GM15510 (cell line): ENCODE results near the gene HIPK4.

Source experiments
- POLR2A ChIP-seq: IDR thresholded peaks from 3 replicates; pipeline ENCODE4 v1.6.1; 2011; ENCODE audit warnings: borderline replicate concordance; ENCODE audit not compliant: insufficient read length; ENCODE audit errors: extremely low read depth

Gene HIPK4

GRCh38 chr19:40419066-40419612 is 29.2 kb upstream of the HIPK4 start:
- no peak for TF ChIP-seq POLR2A

GRCh38 chr19:40418040-40418439 is 28.1 kb upstream of the HIPK4 start:
- TF ChIP-seq POLR2A, result no peak

GRCh38 chr19:40417643-40417981 is 27.6 kb upstream of the HIPK4 start:
- no peak for TF ChIP-seq POLR2A

DNA sequence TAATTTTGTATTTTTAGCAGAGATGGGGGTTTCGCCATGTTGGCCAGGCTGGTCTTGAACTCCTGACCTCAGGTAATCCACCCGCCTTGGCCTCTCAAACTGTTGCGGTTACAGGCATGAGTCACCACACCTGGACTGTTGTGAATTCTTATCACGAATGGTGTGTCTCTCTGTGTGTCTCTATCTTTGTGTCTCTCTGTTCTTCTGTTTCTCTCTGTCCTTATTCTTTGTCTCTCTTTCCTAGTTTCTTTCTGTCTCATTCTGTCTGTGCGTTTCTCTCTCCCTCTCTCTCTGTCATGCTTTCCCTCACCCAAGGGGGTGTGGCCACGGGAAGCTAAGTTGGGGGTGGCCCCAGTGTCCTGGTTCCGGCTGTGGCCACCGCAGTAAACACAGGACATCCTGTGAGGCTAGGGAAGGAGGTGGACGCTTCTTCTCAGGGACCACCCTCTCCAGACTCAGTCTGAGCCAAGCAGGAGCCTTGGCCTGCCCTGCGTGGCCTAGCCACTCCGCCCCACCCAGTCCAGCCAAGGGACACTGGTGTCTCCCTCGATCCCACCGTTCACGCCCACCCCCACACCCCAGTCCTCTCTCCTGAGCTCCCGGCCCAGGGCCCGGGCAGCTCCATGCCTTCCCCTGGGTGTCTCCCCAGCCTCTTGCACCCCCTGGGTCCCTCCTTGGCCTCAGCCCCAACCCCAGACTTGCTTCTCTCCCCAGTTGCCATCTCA is 27.1 kb upstream of the HIPK4 start:
- peak; percentile 17 for TF ChIP-seq POLR2A

GRCh38 chr19:40415768-40416167 is 25.8 kb upstream of the HIPK4 start:
- no peak for TF ChIP-seq POLR2A

DNA sequence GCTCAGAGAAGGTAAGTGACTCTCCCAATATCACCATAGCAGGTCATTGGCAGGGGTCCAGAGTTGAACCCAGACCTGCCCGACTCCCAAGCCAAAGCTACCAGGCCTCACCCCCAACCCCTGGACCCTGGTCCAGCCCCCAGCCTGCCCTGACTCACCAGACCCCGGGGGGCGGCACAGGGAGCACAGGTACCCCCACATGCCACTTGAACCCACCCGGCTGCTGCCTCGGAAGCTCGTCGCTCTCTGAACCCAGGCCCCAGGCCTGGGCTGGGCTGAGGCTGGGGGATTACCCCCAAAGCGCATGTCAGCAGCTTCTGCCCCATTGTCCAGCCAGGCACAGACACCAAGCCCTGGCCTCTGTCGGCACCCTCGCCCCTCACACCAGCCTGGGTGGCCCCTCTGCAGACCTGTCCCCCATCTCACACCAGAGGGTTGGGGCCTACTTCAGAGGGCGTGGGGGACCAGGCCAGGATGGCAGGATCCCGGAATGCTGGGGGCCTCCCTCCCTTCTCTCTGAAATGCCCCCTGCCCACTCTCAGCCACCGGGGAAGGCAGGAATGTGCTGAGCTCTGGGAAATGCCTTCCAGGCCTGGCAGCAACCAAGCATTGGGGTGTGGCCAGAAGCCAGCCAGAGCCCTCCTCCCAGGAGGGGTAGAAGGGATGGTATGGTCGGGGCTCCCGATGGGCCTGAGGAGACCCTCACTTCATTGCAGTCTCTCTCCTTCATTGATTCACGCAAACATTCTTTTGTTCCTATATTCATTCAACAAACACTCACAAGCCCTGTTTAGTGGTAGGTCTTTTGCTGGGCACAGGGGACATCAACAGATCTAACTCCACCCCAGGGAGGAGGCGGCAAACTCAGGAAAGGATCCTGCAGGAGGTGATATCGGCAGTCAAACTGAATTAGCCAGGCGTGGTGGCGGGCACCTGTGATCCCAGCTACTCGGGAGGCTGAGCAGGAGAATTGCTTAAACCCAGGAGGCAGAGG is 24.9 kb upstream of the HIPK4 start:
- TF ChIP-seq POLR2A, result no peak

- TF ChIP-seq POLR2A, result no peak
These were observed 23.4 kb upstream of the HIPK4 start, which contains the start of gene PRX for GRCh38 chr19:40413291-40413845. Gene PRX (minus strand): TSS chr19:40413378. CDS start chr19:40407932, 5,446 bp downstream.

DNA sequence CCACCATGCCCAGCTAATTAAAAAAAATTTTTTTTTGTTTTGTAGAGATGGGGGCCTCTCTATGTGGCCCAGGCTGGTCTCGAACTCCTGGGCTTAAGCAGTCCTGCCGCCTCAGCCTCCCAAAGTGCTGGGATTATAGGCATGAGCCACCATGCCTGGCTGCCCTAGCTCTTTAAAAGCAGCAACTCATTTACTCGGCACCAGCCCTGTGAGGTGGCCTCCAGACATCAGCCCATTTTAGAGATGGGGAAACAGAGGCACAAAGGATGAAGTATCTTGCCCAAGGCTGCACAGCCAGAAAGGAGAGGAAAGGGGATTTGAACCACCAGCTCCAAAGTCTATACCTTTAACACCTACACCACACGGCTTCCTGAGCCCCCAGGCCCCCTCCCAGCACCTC is 22.9 kb upstream of the HIPK4 start:
- TF ChIP-seq POLR2A, result no peak

- TF ChIP-seq POLR2A, result no peak
These were observed 22.0 kb upstream of the HIPK4 start for GRCh38 chr19:40411958-40412499.

GRCh38 chr19:40411125-40411842 is 21.3 kb upstream of the HIPK4 start:
- TF ChIP-seq POLR2A, result no peak

DNA sequence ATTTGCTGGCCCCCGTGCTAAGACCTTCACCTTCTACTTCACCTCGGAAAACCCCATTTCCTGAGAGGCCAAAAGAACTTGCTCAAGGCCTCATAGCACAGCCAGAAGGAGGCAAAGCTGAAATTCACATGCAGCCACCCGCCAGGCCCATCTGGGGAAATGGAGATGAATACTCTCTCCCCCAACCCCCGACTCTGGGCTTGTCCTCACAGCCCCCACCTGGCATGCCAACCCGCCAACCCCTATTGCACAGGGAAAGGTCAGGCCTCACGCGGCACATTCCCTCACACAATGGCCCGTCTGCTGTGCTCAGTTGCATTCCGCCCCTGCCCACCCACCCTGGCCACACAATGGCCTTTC is 20.0 kb upstream of the HIPK4 start:
- no peak for TF ChIP-seq POLR2A

DNA sequence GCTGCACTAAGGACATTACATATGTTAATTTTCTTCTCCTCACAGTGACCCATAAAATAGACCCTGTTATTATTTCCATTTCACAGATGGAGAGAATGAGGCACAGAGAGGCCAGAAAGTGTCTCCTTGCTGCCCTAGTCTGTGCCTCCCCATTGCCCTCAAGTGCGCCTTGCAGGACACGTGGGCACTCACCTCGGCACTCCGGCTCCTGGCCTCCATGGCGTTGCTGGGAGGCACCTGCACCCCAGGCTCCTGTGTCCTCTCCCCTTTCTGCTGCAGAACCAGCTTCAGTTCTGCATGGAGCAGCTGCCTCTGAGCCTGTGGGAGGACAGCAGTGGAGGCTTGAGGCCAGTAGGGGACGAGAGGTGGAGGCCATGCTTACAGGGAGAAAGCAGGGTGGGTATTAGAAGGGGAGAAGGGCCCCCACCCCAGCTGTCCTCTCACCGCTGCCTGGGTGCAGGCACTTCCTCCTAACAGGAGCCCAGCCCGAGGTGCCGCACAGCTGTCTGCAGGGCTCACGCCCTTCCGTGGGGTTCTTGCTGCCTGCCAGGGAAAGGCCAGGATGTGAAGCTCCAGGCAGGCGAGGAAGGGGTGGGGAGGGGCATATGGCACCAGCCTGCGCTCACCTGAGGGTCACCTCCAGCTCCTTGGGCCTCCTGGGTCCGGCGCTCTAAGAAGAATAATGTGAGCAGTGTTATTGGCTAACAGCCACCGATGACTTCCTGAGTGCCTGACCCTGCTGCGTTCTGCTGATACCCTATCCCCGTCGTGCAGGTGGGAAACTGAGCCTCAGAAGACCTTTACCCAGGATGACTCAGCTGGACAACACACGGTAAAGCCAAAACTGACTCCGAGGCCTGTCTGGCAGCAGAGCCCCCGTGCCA is 18.0 kb upstream of the HIPK4 start:
- TF ChIP-seq POLR2A, result no peak

DNA sequence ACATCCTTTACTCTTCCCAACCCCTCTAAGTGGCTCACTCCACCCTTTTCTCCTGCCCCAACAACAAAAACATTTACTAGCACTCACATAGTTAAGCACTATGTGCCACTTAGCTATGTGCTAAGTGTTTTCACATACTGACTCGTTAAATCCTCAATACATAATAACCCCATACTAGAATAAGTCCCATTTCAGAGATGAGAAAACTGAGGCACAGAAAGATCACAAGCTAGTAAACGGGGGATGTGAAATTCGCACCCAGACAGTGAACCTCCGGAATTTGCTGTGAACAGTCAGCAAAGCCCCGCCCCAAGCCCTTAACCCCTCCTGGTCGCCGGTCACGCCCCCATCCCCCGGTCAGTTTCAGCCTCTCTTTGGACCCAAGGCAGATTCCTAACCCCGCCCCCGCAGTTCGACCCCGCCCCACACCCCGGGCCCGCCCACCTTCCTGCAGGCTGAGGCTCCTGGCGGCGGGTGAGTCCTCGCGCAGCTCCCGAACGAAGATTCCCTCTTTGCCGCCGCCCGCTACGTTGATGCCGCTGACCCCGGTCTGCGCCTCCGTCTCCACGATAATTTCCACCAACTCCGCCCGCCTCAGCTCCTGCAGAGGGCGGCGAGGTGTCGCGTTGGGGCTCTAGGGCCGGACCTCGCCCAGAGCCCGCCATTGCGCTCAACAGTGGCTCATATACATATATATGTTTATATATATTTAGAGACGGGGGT is 13.4 kb upstream of the HIPK4 start:
- peak; percentile 28 for TF ChIP-seq POLR2A
